Lower lobe of right lung (tissue), 2 donors: ENCODE data around the gene COA6. TPM values are rescaled to one million over a fixed set of nuclear protein-coding genes. Genes with fewer than 3 reads are reported as not detected.

Source experiments
- ATAC-seq, 2 donors: fragments of 200-7000 bp; cut with Tn5 transposase; one replicate each; pipeline ENCODE4 v1.9.1; 2020 to 2022; ENCODE audit warnings: mild to moderate bottlenecking in 2 of 2, moderate library complexity in 2 of 2
- DNase-seq: peaks from one replicate; pipeline ENCODE4 v3.0.0-alpha.2; 2020
- H3K27ac ChIP-seq: fragments of 200-600 bp; one replicate; pipeline ENCODE4 v1.8.0; 2022
- H3K27me3 ChIP-seq: fragments of 200-600 bp; one replicate; pipeline ENCODE4 v1.8.0; 2022; ENCODE audit warnings: low read depth
- H3K36me3 ChIP-seq: fragments of 200-600 bp; one replicate; pipeline ENCODE4 v1.8.0; 2022; ENCODE audit warnings: mild to moderate bottlenecking
- H3K4me1 ChIP-seq: fragments of 200-600 bp; one replicate; pipeline ENCODE4 v1.8.0; 2022
- H3K4me3 ChIP-seq: fragments of 200-600 bp; one replicate; pipeline ENCODE4 v1.8.0; 2022; ENCODE audit warnings: mild to moderate bottlenecking
- H3K9me3 ChIP-seq: fragments of 200-600 bp; one replicate; pipeline ENCODE4 v1.8.0; 2022
- CTCF ChIP-seq: fragments of 200-600 bp; IDR thresholded peaks from one replicate; pipeline ENCODE4 v1.8.0; 2022; ENCODE audit warnings: antibody characterized with exemption, mild to moderate bottlenecking
- intact Hi-C: fragments of 100-400 bp; cut with DNase I; formaldehyde crosslinking; loops from one replicate; pipeline ENCODE4 v1.11.0; 2022
- total RNA-seq: library from RNA; stranded (reverse); fragmentation: NEBNext Ultra II Directional; extraction: Animal tissue kit (Norgen Biotek cat#: 25700); gene quantifications from one replicate; pipeline ENCODE4 v1.2.1, GENCODE V29; 2021
- donor health status: DM: no; HTN: yes; CAD: no; lungs with severe emphysema.

COA6 gene
- total RNA-seq, 1 donor from 2014 or later = 29.7 TPM

- TF ChIP-seq CTCF = no peak
- Histone ChIP-seq H3K27ac (no peak overlapping the region), H3K9me3 (no peaks in the 10 kb centered on the region), H3K27me3 (peaks cover 13% of the 10 kb centered on the region), H3K4me1 (peaks cover 5% of the 10 kb centered on the region), H3K4me3 (no peak overlapping the region), H3K36me3 (no peaks in the 10 kb centered on the region)
- DNase-seq (no peak), ATAC-seq (no peak)
- intact Hi-C loops = no loop called here
Observed at GRCh38 chr1:234327577-234328164, 45.6 kb upstream of the COA6 start.

- Histone ChIP-seq H3K36me3 (no peaks in the 10 kb centered on the region), H3K27ac (no peak overlapping the region), H3K9me3 (no peaks in the 10 kb centered on the region), H3K4me3 (no peak overlapping the region), H3K27me3 (peaks cover 5% of the 10 kb centered on the region), H3K4me1 (peaks cover 5% of the 10 kb centered on the region)
- no peak for DNase-seq
- no peak for ATAC-seq
- TF ChIP-seq CTCF = no peak
- intact Hi-C loops = no loop called here
Observed at GRCh38 chr1:234330843-234331215, 42.4 kb upstream of the COA6 start.

- peak; percentile 59 for DNase-seq
- peaks cover 5% of the 10 kb centered on the region for H3K27me3 ChIP-seq
- H3K4me1 ChIP-seq = peaks cover under 1% of the 10 kb centered on the region
- TF ChIP-seq CTCF = no peak
- ATAC-seq = peak in 1 of 2 donors; percentile 43
- intact Hi-C loops = no loop called here
- peaks cover 5% of the 10 kb centered on the region for H3K9me3 ChIP-seq
- no peak overlapping the region for H3K27ac ChIP-seq
- H3K4me3 ChIP-seq = no peak overlapping the region
- H3K36me3 ChIP-seq = no peaks in the 10 kb centered on the region
Observed at GRCh38 chr1:234331507-234331906, 41.7 kb upstream of the COA6 start.

GRCh38 chr1:234336359-234336758, 36.9 kb upstream of the COA6 start:
- Histone ChIP-seq H3K36me3 (no peaks in the 10 kb centered on the region), H3K27me3 (no peaks in the 10 kb centered on the region), H3K27ac (no peak overlapping the region), H3K4me3 (no peak overlapping the region), H3K9me3 (peaks cover 24% of the 10 kb centered on the region), H3K4me1 (no peaks in the 10 kb centered on the region)
- ATAC-seq (no peak), DNase-seq (no peak)
- no peak for TF ChIP-seq CTCF
- intact Hi-C loops = no loop called here

- H3K27ac ChIP-seq = no peak overlapping the region
Observed at GRCh38 chr1:234337233-234337632, 36.0 kb upstream of the COA6 start.

More at GRCh38 chr1:234337233-234337632, 36.0 kb upstream of the COA6 start:
- H3K4me3 ChIP-seq = no peak overlapping the region
- no peaks in the 10 kb centered on the region for H3K4me1 ChIP-seq
- no peaks in the 10 kb centered on the region for H3K27me3 ChIP-seq
- ATAC-seq = no peak
- H3K9me3 ChIP-seq = peaks cover 24% of the 10 kb centered on the region
- DNase-seq = no peak
- no peak for TF ChIP-seq CTCF
- intact Hi-C loops = no loop called here
- no peaks in the 10 kb centered on the region for H3K36me3 ChIP-seq
